PFSK-1 (cell line): ENCODE data around the gene ISCA2.

Experiments
- FOXP2 ChIP-seq: optimal IDR thresholded peaks from 2 replicates; pipeline ENCODE3; 2011; ENCODE audit warnings: borderline replicate concordance, control low read depth, inconsistent platforms; ENCODE audit not compliant: insufficient read depth; ENCODE audit errors: extremely low read length, extremely low read depth
- POLR2AphosphoS5 ChIP-seq: IDR thresholded peaks from 2 replicates; pipeline ENCODE4 v1.6.1; 2012; ENCODE audit warnings: low read depth, mild to moderate bottlenecking, control low read depth, low read length, moderate library complexity
- REST ChIP-seq, 2 experiments: IDR thresholded peaks; 2 replicates each; pipeline versions ENCODE4 v1.6.1 to v1.8.0; 2011 to 2012; ENCODE audit warnings: low read depth in 2 of 2, low read length in 2 of 2, control low read depth in 1 of 2, inconsistent platforms in 1 of 2, mild to moderate bottlenecking in 1 of 2, moderate library complexity in 1 of 2; ENCODE audit not compliant: insufficient read depth in 1 of 2
- SIN3A ChIP-seq: IDR thresholded peaks from 2 replicates; pipeline ENCODE4 v1.6.1; 2012; ENCODE audit warnings: mild to moderate bottlenecking, low read length, moderate library complexity, borderline replicate concordance; ENCODE audit not compliant: insufficient read depth
- TAF1 ChIP-seq: IDR thresholded peaks from 2 replicates; pipeline ENCODE4 v1.6.1; 2012; ENCODE audit warnings: low read length, control low read depth, borderline replicate concordance; ENCODE audit not compliant: insufficient read depth

The ISCA2 gene

GRCh38 chr14:74459289-74459946 lies 34.1 kb upstream of the ISCA2 start:
- TF ChIP-seq SIN3A (no peak), REST (IDR thresholded peaks at IDR 0.05; ENCODE audit: insufficient read depth in 1 of 2, low read depth in 2 of 2, low read length in 2 of 2) (no peak), POLR2AphosphoS5 (no peak), FOXP2 (no peak), TAF1 (no peak)

- TF ChIP-seq FOXP2 (no peak), TAF1 (no peak), REST (IDR thresholded peaks at IDR 0.05; ENCODE audit: insufficient read depth in 1 of 2, low read depth in 2 of 2, low read length in 2 of 2) (no peak), POLR2AphosphoS5 (no peak), SIN3A (no peak)
Observed at GRCh38 chr14:74459976-74460375, 33.6 kb upstream of the ISCA2 start.

GRCh38 chr14:74462993-74463392 lies 30.6 kb upstream of the ISCA2 start:
- no peak for TF ChIP-seq REST (IDR thresholded peaks at IDR 0.05; ENCODE audit: insufficient read depth in 1 of 2, low read depth in 2 of 2, low read length in 2 of 2)
- TF ChIP-seq FOXP2 = no peak
- TF ChIP-seq TAF1 = no peak
- no peak for TF ChIP-seq POLR2AphosphoS5
- TF ChIP-seq SIN3A = no peak

GRCh38 chr14:74463697-74464096 lies 29.9 kb upstream of the ISCA2 start:
- no peak for TF ChIP-seq SIN3A

- no peak for TF ChIP-seq TAF1
- TF ChIP-seq POLR2AphosphoS5 = no peak
- no peak for TF ChIP-seq SIN3A
- no peak for TF ChIP-seq FOXP2
- no peak for TF ChIP-seq REST (IDR thresholded peaks at IDR 0.05; ENCODE audit: insufficient read depth in 1 of 2, low read depth in 2 of 2, low read length in 2 of 2)
Observed at GRCh38 chr14:74464785-74465184, 28.8 kb upstream of the ISCA2 start.
